Germinal center (tissue), 1 donor: ENCODE results near the gene TULP4.

Source experiments
- DNase-seq: peaks from one replicate; pipeline ENCODE4 v3.0.0; 2012; ENCODE audit warnings: mixed read lengths, low spot score

Gene TULP4

DNA sequence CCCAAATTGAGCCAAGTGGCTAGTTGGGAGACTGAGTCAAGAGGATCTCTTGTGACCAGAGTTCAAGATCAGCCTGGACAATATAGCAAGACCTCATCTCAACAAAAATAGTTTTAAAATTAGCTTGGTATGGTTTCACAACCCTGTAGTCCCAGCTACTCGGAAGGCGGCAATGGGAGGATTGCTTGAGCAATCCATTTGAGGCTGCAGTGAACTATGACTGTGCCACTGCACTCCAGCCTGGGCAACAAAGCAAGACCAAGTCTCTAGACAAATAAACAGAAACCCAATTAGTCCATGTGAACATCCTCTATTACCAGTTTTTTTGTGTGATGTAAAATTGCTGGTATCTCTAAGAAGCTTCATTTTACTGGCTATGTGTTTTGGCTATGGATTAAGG, 106.2 kb downstream of the TULP4 start:
- no peak for DNase-seq

DNA sequence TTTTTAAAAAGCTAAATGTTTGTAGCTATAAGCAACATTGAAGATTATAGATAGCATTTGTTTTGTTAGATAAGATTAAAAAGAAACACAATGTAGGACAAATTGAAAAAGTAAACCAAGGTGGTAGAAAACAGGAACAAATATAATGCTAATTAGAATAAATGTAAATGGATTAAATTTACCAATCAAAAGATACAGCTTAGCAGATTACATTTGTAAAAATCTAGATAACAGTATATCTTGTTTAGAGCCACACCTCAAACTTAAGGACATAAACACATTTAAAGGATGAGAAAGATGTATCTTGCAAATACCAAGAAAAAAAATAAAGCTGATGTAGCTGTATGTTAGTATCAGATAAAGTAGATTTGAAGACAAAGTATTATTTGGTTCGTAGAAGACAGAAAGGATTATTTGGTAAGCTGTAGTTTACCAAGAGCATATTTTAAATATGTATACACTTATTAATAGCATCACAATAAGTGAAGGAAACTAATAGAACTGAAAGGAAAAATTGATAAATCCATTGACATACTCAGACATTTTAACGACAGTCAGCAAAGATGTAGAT, 107.2 kb downstream of the TULP4 start:
- DNase-seq: no peak

GRCh38 chr6:158421381-158421780, 109.1 kb downstream of the TULP4 start:
- no peak for DNase-seq

GRCh38 chr6:158422629-158423238, 110.5 kb downstream of the TULP4 start:
- no peak for DNase-seq

DNA sequence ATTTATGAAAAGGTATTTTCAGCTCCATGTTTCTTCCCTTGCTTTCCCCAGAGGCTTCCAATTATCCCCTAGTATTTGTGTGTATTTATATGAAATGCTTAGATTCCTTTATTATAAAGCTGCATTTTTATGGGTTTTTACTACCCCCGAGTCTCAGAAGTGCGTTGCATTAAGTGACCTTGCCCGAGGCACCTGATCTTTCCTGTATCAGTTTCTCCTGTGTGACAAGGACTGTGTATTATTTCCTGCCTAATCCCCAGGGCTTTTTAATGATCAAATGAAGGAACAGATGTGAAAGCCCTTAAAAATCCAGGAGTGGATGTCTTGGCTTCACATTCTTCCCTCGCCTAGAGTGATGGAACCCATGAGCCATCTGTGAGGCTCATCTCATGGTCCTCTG, 118.8 kb downstream of the TULP4 start:
- DNase-seq: no peak

DNA sequence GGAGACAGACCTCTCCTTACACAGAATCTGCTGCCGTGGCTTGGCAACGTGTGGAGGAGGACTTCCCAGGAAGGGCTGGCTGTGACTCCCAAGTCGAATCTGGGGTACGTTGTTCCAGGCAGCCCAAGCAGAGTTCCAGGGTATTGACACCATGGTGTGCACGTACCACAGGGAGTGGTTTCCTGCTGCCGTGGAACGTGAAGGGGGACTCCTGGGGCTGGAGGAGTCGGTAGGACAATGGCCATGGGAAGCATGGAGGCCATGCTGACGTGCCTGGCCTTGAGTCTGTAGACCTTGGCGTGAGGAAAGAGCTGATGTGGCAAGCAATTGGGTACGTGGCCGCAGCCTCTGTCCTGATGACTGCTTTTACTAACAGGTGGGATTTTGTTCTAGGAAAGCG, 119.3 kb downstream of the TULP4 start:
- DNase-seq: no peak

DNA sequence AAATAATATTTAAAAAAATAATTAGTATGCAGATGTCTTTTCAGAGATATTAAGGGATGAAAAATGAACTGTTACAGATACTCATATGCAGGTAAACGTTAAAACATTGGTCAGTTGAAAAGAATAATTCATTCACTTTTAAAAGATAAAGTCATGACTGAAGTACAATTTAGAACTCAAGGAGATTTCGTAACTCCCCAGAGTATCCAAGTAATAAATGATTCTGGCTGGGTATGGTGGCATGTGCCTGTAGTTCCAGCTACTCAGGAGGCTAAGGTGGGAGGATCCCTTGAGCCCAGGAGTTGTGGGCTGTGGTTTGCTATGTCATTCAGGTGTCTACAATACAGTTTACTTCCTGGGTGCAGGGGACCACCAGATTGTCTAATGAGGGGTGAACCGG, 125.3 kb downstream of the TULP4 start:
- DNase-seq: no peak

GRCh38 chr6:158438226-158438625, 126.0 kb downstream of the TULP4 start:
- no peak for DNase-seq

GRCh38 chr6:158439255-158439654, 127.0 kb downstream of the TULP4 start:
- peak; percentile 42 for DNase-seq

DNA sequence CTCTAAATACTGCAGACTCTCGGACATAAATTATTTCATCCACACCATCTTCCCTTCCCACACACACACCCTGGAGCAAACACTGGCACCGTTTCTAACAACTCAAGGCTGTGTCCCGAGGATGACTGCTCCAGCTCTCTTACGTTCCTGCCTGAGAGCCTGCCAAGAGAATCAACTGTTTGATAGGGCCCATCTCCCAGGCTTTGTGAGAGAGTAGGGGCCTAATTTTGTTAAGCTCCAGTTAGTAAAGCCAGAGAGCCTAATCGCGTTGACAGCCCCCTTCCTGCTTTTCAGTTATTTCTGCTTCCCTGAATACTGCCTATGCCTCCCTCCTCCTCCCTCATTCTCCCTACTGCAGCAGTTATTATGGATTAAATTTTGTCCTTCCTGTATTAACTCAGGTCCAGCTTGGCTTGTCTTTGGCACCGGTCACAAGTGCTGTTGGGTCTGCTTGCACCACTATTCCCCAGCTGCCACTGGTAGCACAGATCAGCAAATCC, 129.5 kb downstream of the TULP4 start:
- DNase-seq: no peak

- DNase-seq: no peak
Measured at GRCh38 chr6:158442306-158442705, 130.0 kb downstream of the TULP4 start.

- DNase-seq: no peak
Measured at GRCh38 chr6:158445426-158446085, 133.3 kb downstream of the TULP4 start.

DNA sequence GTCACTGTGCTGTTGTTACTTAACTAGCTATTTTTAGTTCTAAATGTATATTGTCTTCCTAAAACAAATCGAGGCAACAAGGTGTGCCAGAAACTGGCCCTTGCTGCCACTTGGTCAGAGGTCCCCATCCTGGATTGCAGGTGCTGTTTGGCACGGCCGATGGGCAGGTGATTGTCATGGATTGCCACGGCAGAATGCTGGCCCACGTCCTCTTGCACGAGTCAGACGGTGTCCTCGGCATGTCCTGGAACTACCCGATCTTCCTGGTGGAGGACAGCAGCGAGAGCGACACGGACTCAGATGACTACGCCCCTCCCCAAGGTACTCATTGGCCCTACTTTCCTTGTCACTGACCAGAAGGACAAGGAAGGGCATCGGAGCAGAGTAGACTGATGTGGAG, 136.6 kb downstream of the TULP4 start:
- DNase-seq: no peak

DNA sequence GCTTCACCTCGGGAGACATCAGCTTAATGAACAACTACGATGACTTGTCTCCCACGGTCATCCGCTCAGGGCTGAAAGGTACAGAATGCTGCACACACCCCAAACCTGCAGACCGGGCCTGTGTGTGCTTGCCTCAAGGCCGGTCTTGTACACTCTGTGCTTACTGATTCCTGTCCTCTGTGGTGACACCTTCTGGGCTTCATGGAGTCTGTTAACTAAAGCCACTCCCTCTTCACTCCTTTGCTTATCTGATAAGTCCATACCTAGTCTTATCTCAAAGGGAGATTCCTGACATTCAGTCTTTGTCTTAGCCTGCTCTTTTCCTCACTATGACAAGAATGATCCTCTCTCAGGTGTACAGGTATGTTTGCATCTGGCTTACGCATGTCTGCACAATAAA, 139.9 kb downstream of the TULP4 start:
- no peak for DNase-seq

- DNase-seq: no peak
Measured at GRCh38 chr6:158457131-158457530, 144.9 kb downstream of the TULP4 start.

- DNase-seq: no peak
Measured at GRCh38 chr6:158457616-158458278, 145.5 kb downstream of the TULP4 start.

DNA sequence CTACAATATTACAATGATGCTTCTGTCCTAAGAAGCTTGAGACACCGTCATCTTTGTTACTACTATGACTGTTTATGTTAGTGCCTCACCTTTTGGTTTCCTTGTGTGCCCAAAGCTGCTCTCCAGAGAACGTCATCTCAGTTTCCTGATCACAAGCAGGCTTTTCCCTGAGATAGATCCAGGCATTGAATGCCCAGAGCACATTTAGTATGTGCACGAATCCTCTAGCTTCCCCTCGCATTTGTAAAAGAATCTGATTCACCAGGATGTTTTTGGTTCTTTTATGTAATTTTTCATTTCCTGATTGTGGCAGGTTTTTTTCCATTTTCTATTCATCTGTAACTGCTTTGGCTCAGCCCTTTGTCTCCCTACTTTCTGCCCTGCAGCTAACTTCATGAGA, 147.5 kb downstream of the TULP4 start:
- no peak for DNase-seq

- no peak for DNase-seq
Measured at GRCh38 chr6:158460602-158461169, 148.4 kb downstream of the TULP4 start.

GRCh38 chr6:158461954-158462353, 149.7 kb downstream of the TULP4 start:
- DNase-seq: no peak

- DNase-seq: no peak
Measured at GRCh38 chr6:158464483-158464882, 152.2 kb downstream of the TULP4 start.

DNA sequence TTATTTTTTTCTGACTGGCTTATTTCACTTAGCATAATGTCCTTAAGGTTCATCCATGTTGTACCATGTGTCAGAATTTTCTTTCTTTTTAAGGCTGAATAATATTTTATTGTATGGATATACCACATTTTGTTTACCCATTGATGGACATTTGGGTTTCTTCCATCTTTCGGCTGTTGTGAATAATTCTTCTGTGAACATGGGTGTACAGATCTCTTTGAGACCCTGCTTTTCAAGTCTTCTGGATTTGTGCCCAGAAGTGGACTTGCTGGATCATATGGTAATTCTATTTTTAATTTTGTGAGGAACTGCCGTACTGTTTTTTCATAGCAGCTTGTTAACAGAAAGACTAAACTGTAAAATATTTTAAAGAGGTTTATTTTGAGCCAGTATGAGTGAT, 153.0 kb downstream of the TULP4 start:
- DNase-seq: no peak

DNA sequence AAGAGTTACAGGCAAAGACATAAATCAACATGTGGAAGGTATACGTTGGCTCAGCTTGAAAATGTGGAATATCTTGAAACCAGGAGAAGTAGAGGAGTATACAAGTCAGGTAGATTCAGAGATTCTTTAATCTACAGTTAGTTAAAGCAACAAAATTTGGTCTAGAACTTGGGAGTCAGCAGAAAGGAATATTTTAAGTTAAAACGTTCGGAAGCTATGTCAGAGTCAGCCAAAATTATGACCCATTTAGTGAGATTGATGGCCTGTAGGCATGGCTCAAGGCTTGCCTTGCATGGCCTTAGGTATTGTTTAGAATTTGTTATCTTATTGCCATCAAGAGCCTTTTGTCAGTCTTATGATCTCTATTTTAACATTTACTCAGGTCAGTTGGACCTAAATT, 153.5 kb downstream of the TULP4 start:
- DNase-seq: no peak

GRCh38 chr6:158467923-158468322, 155.7 kb downstream of the TULP4 start:
- no peak for DNase-seq
